IMR-90 (cell line): ENCODE results near the gene SLC41A1.

ENCODE experiments used
- BHLHE40 ChIP-seq: fragments of 150-350 bp; IDR thresholded peaks from 2 replicates; pipeline ENCODE4 v1.6.1; 2016; ENCODE audit warnings: mild to moderate bottlenecking, low read depth, low read length
- CEBPB ChIP-seq: IDR thresholded peaks from 2 replicates; pipeline ENCODE4 v1.6.1; 2012; ENCODE audit warnings: low read depth, low read length, improper control_type of control experiment
- ELK1 ChIP-seq: fragments of 150-350 bp; IDR thresholded peaks from 2 replicates; pipeline ENCODE4 v1.6.1; 2016; ENCODE audit warnings: low read depth, mild to moderate bottlenecking, low read length, moderate library complexity, borderline replicate concordance
- MAFK ChIP-seq: IDR thresholded peaks from 2 replicates; pipeline ENCODE4 v1.6.1; 2012; ENCODE audit warnings: low read depth, low read length, improper control_type of control experiment
- MAZ ChIP-seq: IDR thresholded peaks from 2 replicates; pipeline ENCODE4 v1.6.1; 2012; ENCODE audit warnings: low read depth, mild to moderate bottlenecking, low read length, improper control_type of control experiment, moderate library complexity, borderline replicate concordance
- MXI1 ChIP-seq: IDR thresholded peaks from 2 replicates; pipeline ENCODE4 v1.6.1; 2012; ENCODE audit warnings: low read depth, mild to moderate bottlenecking, low read length, moderate library complexity, borderline replicate concordance
- POLR2A ChIP-seq: IDR thresholded peaks from 2 replicates; pipeline ENCODE4 v1.6.1; 2012; ENCODE audit warnings: mild to moderate bottlenecking, low read depth, low read length
- RAD21 ChIP-seq: IDR thresholded peaks from 2 replicates; pipeline ENCODE4 v1.6.1; 2012; ENCODE audit warnings: low read length, improper control_type of control experiment
- RFX5 ChIP-seq: IDR thresholded peaks from 2 replicates; pipeline ENCODE4 v1.8.0; 2012; ENCODE audit warnings: low read depth, mild to moderate bottlenecking, low read length, moderate library complexity
- SMC3 ChIP-seq: fragments of 150-350 bp; IDR thresholded peaks from 2 replicates; pipeline ENCODE4 v1.6.1; 2016; ENCODE audit warnings: low read depth, mild to moderate bottlenecking, antibody characterized with exemption, low read length, moderate library complexity
- TF ChIP-seq, protein P1 (sequence below): conservative IDR thresholded peaks from 2 replicates; pipeline ENCODE4 v1.5.1; 2012; ENCODE audit warnings: mild to moderate bottlenecking, low read depth, low read length, improper control_type of control experiment

- TF ChIP-seq, protein P1, sequence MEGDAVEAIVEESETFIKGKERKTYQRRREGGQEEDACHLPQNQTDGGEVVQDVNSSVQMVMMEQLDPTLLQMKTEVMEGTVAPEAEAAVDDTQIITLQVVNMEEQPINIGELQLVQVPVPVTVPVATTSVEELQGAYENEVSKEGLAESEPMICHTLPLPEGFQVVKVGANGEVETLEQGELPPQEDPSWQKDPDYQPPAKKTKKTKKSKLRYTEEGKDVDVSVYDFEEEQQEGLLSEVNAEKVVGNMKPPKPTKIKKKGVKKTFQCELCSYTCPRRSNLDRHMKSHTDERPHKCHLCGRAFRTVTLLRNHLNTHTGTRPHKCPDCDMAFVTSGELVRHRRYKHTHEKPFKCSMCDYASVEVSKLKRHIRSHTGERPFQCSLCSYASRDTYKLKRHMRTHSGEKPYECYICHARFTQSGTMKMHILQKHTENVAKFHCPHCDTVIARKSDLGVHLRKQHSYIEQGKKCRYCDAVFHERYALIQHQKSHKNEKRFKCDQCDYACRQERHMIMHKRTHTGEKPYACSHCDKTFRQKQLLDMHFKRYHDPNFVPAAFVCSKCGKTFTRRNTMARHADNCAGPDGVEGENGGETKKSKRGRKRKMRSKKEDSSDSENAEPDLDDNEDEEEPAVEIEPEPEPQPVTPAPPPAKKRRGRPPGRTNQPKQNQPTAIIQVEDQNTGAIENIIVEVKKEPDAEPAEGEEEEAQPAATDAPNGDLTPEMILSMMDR = no peak
- TF ChIP-seq POLR2A (no peak), MXI1 (no peak), MAFK (no peak), RFX5 (no peak), BHLHE40 (no peak), MAZ (no peak), CEBPB (no peak), RAD21 (no peak), SMC3 (no peak), ELK1 (no peak)
Measured at GRCh38 chr1:205783433-205783795, 29.6 kb downstream of the SLC41A1 start.
